Astrocyte (in vitro differentiated cells and primary cell): ENCODE data around the gene SCPEP1.

Source experiments
- EZH2 ChIP-seq: IDR thresholded peaks from 2 replicates; pipeline ENCODE4 v1.6.1; 2012; ENCODE audit warnings: mild to moderate bottlenecking, low read length, inconsistent platforms; ENCODE audit not compliant: insufficient read depth
- TF ChIP-seq, protein P1 (sequence below): IDR thresholded peaks from 2 replicates; pipeline ENCODE4 v1.5.1; 2011; ENCODE audit warnings: low read depth, mild to moderate bottlenecking, inconsistent platforms, low read length, moderate library complexity; ENCODE audit not compliant: insufficient read depth

DNA sequence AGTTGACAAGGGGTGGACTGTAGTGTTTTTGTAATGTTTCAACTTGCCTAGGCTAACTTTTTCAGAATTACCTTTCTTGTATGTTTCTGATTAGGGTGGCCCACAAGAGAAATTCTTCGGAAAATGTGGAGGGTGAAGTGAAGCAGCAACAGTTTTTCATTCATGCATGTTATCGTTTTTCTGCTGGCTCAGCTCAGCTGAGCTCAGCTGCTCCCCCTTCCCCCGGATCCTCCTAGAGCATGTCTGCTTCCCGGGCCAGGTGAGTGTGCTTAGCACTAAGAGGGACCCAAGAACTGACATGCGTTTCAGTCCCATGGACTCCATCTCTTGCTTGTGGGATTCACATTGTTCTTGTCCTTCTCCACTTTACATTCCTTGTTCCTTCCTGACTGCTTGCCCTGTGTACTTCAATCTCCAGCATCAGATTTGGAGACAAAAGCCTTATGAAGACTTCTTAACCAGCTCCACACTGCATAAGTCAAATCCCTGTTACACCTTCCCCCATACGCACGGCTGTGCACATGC is 33.6 kb downstream of the SCPEP1 start:
- TF ChIP-seq, protein P1, sequence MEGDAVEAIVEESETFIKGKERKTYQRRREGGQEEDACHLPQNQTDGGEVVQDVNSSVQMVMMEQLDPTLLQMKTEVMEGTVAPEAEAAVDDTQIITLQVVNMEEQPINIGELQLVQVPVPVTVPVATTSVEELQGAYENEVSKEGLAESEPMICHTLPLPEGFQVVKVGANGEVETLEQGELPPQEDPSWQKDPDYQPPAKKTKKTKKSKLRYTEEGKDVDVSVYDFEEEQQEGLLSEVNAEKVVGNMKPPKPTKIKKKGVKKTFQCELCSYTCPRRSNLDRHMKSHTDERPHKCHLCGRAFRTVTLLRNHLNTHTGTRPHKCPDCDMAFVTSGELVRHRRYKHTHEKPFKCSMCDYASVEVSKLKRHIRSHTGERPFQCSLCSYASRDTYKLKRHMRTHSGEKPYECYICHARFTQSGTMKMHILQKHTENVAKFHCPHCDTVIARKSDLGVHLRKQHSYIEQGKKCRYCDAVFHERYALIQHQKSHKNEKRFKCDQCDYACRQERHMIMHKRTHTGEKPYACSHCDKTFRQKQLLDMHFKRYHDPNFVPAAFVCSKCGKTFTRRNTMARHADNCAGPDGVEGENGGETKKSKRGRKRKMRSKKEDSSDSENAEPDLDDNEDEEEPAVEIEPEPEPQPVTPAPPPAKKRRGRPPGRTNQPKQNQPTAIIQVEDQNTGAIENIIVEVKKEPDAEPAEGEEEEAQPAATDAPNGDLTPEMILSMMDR = no peak
- no peak for TF ChIP-seq EZH2
